Measurements from ENCODE around the gene TBC1D10A. TPM values are rescaled to one million over a fixed set of nuclear protein-coding genes. Genes with fewer than 3 reads are reported as not detected.

TBC1D10A gene
- total RNA-seq, 1 donor from 2014 or later = 51.3 TPM

DNA sequence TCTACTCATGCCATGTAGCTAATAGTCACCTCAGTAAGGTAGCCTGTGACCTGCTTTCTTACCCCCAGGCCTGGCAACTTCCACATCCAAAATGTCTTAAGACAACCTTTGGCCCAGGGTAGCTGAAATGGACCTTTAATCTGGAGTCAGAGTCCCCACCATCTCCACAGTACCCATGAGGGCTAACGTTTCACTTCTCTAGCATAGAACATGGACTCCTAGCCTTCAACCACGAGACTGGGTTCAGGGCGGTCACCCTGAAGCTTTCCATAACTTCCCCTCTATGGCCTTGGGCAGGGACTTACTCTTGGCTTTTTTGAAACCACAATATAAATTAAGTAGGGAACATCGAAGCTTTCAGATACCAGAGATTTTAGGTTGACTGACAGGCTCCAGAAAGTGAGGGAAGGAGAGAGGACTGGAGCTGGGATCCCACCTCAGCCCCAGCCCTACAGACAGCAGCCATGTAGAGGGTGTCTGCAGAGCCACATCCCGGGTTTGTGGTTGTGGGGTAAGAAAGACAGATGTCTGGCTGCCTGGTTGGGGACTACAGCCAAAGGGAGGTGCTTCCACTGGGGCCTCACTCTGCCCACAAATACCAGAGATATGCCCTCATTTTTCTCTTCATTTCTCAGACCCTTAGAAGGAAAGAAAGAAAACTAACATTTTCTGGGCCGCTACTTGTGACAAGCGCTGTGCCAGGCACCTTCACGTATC lies 2.6 kb downstream of the TBC1D10A start:
- peaks cover 78% of the 10 kb centered on the region for H3K4me1 ChIP-seq
- H3K27ac ChIP-seq = peak overlapping the region; percentile 93
- intact Hi-C loops (cut with DNase I) = no loop called here

DNA sequence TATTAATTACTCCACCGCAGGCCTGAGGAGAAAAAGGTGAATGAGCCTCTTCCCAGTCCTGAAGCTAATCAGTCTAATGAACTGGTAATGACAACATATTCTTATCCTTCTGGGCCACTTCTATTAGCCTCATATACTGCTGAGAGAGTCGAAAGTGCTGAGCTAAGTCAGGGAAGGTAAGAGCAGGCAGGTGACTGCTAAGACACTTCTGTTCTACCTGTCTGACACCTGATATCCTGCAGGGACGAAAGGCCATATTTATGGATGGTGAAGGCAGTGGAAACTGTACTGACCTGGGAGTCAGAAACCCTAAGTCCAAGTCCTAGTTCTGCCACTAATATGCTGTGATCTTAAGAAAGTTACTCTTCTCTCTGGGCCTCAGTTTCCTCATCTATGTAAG lies 3.5 kb downstream of the TBC1D10A start:
- Histone ChIP-seq H3K4me3 (no peak overlapping the region), H3K27me3 (no peaks in the 10 kb centered on the region), H3K27ac (peak overlapping the region; percentile 93), H3K36me3 (peaks cover 0 to 6% of the 10 kb centered on the region in 2 donors), H3K4me1 (peaks cover 87% of the 10 kb centered on the region), H3K9me3 (no peaks in the 10 kb centered on the region)
- DNase-seq (ENCODE audit: extremely low spot score in 2 of 2) = no peak
- intact Hi-C loops (cut with DNase I) = no loop called here
- TF ChIP-seq POLR2A (IDR thresholded peaks at IDR 0.05) = no peak
- TF ChIP-seq POLR2AphosphoS5 (IDR thresholded peaks at IDR 0.05; ENCODE audit: insufficient read depth in 1 of 2, low read depth in 1 of 2) = no peak
- TF ChIP-seq, protein P1, sequence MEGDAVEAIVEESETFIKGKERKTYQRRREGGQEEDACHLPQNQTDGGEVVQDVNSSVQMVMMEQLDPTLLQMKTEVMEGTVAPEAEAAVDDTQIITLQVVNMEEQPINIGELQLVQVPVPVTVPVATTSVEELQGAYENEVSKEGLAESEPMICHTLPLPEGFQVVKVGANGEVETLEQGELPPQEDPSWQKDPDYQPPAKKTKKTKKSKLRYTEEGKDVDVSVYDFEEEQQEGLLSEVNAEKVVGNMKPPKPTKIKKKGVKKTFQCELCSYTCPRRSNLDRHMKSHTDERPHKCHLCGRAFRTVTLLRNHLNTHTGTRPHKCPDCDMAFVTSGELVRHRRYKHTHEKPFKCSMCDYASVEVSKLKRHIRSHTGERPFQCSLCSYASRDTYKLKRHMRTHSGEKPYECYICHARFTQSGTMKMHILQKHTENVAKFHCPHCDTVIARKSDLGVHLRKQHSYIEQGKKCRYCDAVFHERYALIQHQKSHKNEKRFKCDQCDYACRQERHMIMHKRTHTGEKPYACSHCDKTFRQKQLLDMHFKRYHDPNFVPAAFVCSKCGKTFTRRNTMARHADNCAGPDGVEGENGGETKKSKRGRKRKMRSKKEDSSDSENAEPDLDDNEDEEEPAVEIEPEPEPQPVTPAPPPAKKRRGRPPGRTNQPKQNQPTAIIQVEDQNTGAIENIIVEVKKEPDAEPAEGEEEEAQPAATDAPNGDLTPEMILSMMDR (IDR thresholded peaks at IDR 0.05) = no peak

More for the DNA sequence above, 2.6 kb downstream of the TBC1D10A start:
- Histone ChIP-seq H3K9me3 (no peaks in the 10 kb centered on the region), H3K4me3 (peak overlapping the region; percentile 93 to 94), H3K27me3 (no peaks in the 10 kb centered on the region), H3K36me3 (peaks cover 0 to 6% of the 10 kb centered on the region in 2 donors)
- DNase-seq (ENCODE audit: extremely low spot score in 2 of 2) = no peak
- TF ChIP-seq, protein P1 (IDR thresholded peaks at IDR 0.05) = no peak
- TF ChIP-seq POLR2AphosphoS5 (IDR thresholded peaks at IDR 0.05; ENCODE audit: insufficient read depth in 1 of 2, low read depth in 1 of 2) (no peak), POLR2A (IDR thresholded peaks at IDR 0.05) (no peak)

DNA sequence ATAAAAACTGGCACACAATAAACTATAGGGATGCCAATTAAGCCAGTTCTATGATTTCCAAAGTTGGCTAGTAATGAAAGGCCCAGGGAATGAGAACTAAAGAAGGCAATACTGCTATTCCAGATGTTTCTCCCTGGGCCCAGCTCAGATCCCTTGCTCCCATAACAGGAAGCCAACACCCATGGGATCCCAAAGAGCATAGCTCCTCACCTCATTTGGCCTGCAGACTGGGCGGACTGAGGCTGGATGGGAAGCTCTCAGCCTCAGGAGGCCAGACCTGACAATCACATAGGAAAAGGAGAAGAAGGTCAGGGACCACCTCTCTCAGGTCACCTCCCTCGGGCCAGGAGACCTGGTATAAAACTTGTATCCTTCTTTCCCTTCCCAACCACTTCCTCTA lies 5.3 kb downstream of the TBC1D10A start:
- Histone ChIP-seq H3K4me1 (peaks cover 96% of the 10 kb centered on the region), H3K27me3 (no peaks in the 10 kb centered on the region), H3K27ac (peak overlapping the region; percentile 51), H3K4me3 (no peak overlapping the region), H3K9me3 (no peaks in the 10 kb centered on the region), H3K36me3 (peaks cover 0 to 6% of the 10 kb centered on the region in 2 donors)
- TF ChIP-seq POLR2A (IDR thresholded peaks at IDR 0.05) (no peak), POLR2AphosphoS5 (IDR thresholded peaks at IDR 0.05; ENCODE audit: insufficient read depth in 1 of 2, low read depth in 1 of 2) (no peak)
- TF ChIP-seq, protein P1 (IDR thresholded peaks at IDR 0.05) = no peak
- intact Hi-C loops (cut with DNase I) = no loop called here
- no peak for DNase-seq (ENCODE audit: extremely low spot score in 2 of 2)

DNA sequence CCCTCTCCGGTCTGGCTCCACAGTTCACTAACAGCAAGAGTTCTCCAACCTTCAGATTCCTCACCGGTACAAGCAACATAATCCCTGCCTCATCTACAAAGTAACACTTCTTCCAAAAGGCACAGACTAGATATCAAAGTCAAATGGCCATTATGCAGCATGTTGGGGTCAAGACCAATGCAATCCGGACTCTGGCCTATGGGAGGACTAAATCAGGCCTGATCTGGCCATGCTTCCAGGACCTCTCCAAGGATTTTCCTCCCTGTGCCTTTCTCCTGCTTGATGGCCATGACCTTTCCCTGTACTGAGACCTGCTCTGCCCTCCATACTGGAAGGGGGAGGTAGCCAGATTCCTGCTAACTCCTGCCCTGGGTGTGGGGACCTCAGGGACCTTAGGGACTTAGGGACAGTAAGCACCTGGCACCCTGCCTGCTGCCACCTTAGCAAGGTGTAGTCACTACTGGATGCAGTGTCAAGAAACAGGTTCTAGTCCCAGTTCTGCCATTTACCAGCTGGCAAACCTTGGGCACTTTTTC lies 6.7 kb downstream of the TBC1D10A start:
- TF ChIP-seq POLR2AphosphoS5 (IDR thresholded peaks at IDR 0.05; ENCODE audit: insufficient read depth in 1 of 2, low read depth in 1 of 2) (no peak), POLR2A (IDR thresholded peaks at IDR 0.05) (no peak)
- TF ChIP-seq, protein P1 (IDR thresholded peaks at IDR 0.05) = no peak
- Histone ChIP-seq H3K9me3 (no peaks in the 10 kb centered on the region), H3K4me3 (no peak overlapping the region), H3K36me3 (peaks cover 0 to 6% of the 10 kb centered on the region in 2 donors), H3K4me1 (peaks cover 100% of the 10 kb centered on the region), H3K27me3 (no peaks in the 10 kb centered on the region), H3K27ac (peak overlapping the region; percentile 51)
- no peak for DNase-seq (ENCODE audit: extremely low spot score in 2 of 2)
- intact Hi-C loops (cut with DNase I) = no loop called here
